AG10803 (cell line): Measurements from ENCODE around the gene CHKA.

ENCODE experiments used
- DNase-seq: peaks from one replicate; pipeline ENCODE4 v3.0.0; 2010; ENCODE audit warnings: low read depth
- H3K4me3 ChIP-seq: 2 replicates; pipeline ENCODE4 v1.5.1; 2011; ENCODE audit warnings: mild to moderate bottlenecking, low read length, control low read depth
- CTCF ChIP-seq: conservative IDR thresholded peaks from 2 replicates; pipeline ENCODE4 v1.5.1; 2011; ENCODE audit warnings: mild to moderate bottlenecking, low read length, control low read depth, inconsistent platforms

Gene CHKA

GRCh38 chr11:68057807-68058206, 63.4 kb downstream of the CHKA start:
- no peak overlapping the region for H3K4me3 ChIP-seq
- no peak for DNase-seq
- TF ChIP-seq CTCF: no peak

- H3K4me3 ChIP-seq: no peak overlapping the region
- DNase-seq: no peak
- TF ChIP-seq CTCF: no peak
These were observed 64.6 kb downstream of the CHKA start for GRCh38 chr11:68056317-68057285.

- H3K4me3 ChIP-seq: no peak overlapping the region
- TF ChIP-seq CTCF: no peak
- DNase-seq: no peak
These were observed 67.0 kb downstream of the CHKA start for GRCh38 chr11:68053981-68054812.

DNA sequence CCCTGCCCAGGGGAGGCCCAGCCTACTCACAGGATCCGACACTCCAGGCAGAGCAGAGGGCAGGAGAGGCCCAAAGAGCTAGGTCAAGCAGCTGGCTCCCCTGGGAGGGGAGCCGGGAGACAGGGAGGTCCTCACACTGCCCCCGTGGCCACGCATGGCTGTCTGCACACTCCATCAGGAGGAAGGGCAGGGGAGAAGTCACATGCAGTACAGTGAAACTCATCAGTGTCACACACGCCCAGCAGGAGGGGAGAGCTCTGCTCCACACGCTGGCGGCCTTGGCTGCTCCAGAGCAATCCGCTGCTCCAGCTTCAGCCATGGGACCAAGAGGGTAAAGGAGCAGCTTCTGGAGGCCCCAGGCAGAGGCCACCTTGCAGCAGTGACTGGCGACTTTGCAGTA, 68.1 kb downstream of the CHKA start:
- H3K4me3 ChIP-seq: no peak overlapping the region
- no peak for TF ChIP-seq CTCF
- no peak for DNase-seq

GRCh38 chr11:68052137-68052873, 68.9 kb downstream of the CHKA start:
- DNase-seq: no peak
- no peak for TF ChIP-seq CTCF

GRCh38 chr11:68051191-68052136, 69.7 kb downstream of the CHKA start:
- H3K4me3 ChIP-seq: no peak overlapping the region
- DNase-seq: no peak
- TF ChIP-seq CTCF: no peak

More at GRCh38 chr11:68052137-68052873, 68.9 kb downstream of the CHKA start:
- H3K4me3 ChIP-seq: no peak overlapping the region
